H9 (cell line): ENCODE data around the gene FCRL6. TPM values are rescaled to one million over a fixed set of nuclear protein-coding genes. Genes with fewer than 3 reads are reported as not detected.

Experiments used
- DNase-seq: peaks from one replicate; pipeline ENCODE4 v3.0.0-alpha.2; 2017
- H2AFZ ChIP-seq: one replicate; pipeline ENCODE4 v1.6.1; 2013; ENCODE audit warnings: mild to moderate bottlenecking, low read length, control low read depth, moderate library complexity
- H2AK5ac ChIP-seq: 2 replicates; pipeline ENCODE4 v1.6.1; 2013; ENCODE audit warnings: low read length, control low read depth, mixed read lengths; ENCODE audit not compliant: insufficient read length
- H2BK120ac ChIP-seq: one replicate; pipeline ENCODE4 v1.6.1; 2013; ENCODE audit warnings: low read depth, mild to moderate bottlenecking, low read length, control low read depth, inconsistent platforms; ENCODE audit not compliant: poor library complexity, severe bottlenecking
- H2BK12ac ChIP-seq: 2 replicates; pipeline ENCODE4 v1.6.1; 2013; ENCODE audit warnings: low read length, control low read depth, mixed read lengths, low read depth; ENCODE audit not compliant: insufficient read length
- H2BK15ac ChIP-seq: 2 replicates; pipeline ENCODE4 v1.6.1; 2013; ENCODE audit warnings: low read depth, low read length, control low read depth
- H2BK20ac ChIP-seq: one replicate; pipeline ENCODE4 v1.6.1; 2013; ENCODE audit warnings: low read depth, mild to moderate bottlenecking, low read length, control low read depth, inconsistent platforms; ENCODE audit not compliant: poor library complexity, severe bottlenecking
- H2BK5ac ChIP-seq: 2 replicates; pipeline ENCODE4 v1.6.1; 2013; ENCODE audit warnings: low read length, control low read depth, mixed read lengths; ENCODE audit not compliant: insufficient read length
- H3K14ac ChIP-seq: 2 replicates; pipeline ENCODE4 v1.6.1; 2013; ENCODE audit warnings: low read length, control low read depth; ENCODE audit not compliant: insufficient read depth
- H3K18ac ChIP-seq: 2 replicates; pipeline ENCODE4 v1.6.1; 2013; ENCODE audit warnings: low read depth, mild to moderate bottlenecking, mixed read lengths, low read length, control low read depth; ENCODE audit not compliant: insufficient read length
- H3K23ac ChIP-seq: 2 replicates; pipeline ENCODE4 v1.6.1; 2013; ENCODE audit warnings: low read length, control low read depth, mixed read lengths, low read depth; ENCODE audit not compliant: insufficient read length
- H3K23me2 ChIP-seq: 2 replicates; pipeline ENCODE4 v1.6.1; 2013; ENCODE audit warnings: low read depth, mild to moderate bottlenecking, mixed read lengths, low read length, control low read depth; ENCODE audit not compliant: insufficient read length, poor library complexity, severe bottlenecking
- H3K27ac ChIP-seq: 2 replicates; pipeline ENCODE4 v1.5.1; 2013; ENCODE audit warnings: low read length, control low read depth, mixed read lengths, low read depth; ENCODE audit not compliant: insufficient read length
- H3K27me3 ChIP-seq: 2 replicates; pipeline ENCODE4 v1.6.1; 2013; ENCODE audit warnings: low read length, control low read depth, inconsistent platforms; ENCODE audit not compliant: insufficient read depth
- H3K4ac ChIP-seq: 2 replicates; pipeline ENCODE4 v1.6.1; 2013; ENCODE audit warnings: low read depth, mild to moderate bottlenecking, control low read depth, inconsistent platforms, low read length, moderate library complexity
- H3K4me1 ChIP-seq: 2 replicates; pipeline ENCODE4 v1.6.1; 2013; ENCODE audit warnings: low read length, control low read depth, inconsistent platforms; ENCODE audit not compliant: insufficient read depth
- H3K4me2 ChIP-seq: 2 replicates; pipeline ENCODE4 v1.6.1; 2013; ENCODE audit warnings: low read length, control low read depth, mixed read lengths; ENCODE audit not compliant: insufficient read length, insufficient read depth
- H3K56ac ChIP-seq: 2 replicates; pipeline ENCODE4 v1.6.1; 2013; ENCODE audit warnings: low read depth, mild to moderate bottlenecking, mixed read lengths, low read length, control low read depth; ENCODE audit not compliant: insufficient read length
- H3K79me1 ChIP-seq: 2 replicates; pipeline ENCODE4 v1.6.1; 2013; ENCODE audit warnings: low read depth, mild to moderate bottlenecking, moderate library complexity, low read length, control low read depth, inconsistent platforms; ENCODE audit not compliant: insufficient read depth, poor library complexity, severe bottlenecking
- H3K79me2 ChIP-seq: 2 replicates; pipeline ENCODE4 v1.6.1; 2013; ENCODE audit warnings: low read length, control low read depth, inconsistent platforms; ENCODE audit not compliant: insufficient read depth
- H3K9ac ChIP-seq: 2 replicates; pipeline ENCODE4 v1.6.1; 2013; ENCODE audit warnings: low read length, control low read depth, mixed read lengths; ENCODE audit not compliant: insufficient read length; ENCODE audit errors: extremely low read depth
- H3K9me3 ChIP-seq: one replicate; pipeline ENCODE4 v1.6.1; 2013; ENCODE audit warnings: low read depth, low read length, inconsistent platforms; ENCODE audit not compliant: control insufficient read depth
- H3T11ph ChIP-seq: one replicate; pipeline ENCODE4 v1.6.1; 2013; ENCODE audit warnings: mild to moderate bottlenecking, low read length, control low read depth, inconsistent platforms
- H4K20me1 ChIP-seq: one replicate; pipeline ENCODE4 v1.6.1; 2013; ENCODE audit not compliant: control insufficient read depth, insufficient read length, insufficient read depth
- H4K5ac ChIP-seq: 2 replicates; pipeline ENCODE4 v1.6.1; 2013; ENCODE audit warnings: low read depth, mild to moderate bottlenecking, mixed read lengths, low read length, control low read depth; ENCODE audit not compliant: insufficient read length
- H4K8ac ChIP-seq: replicated peaks from 2 replicates; pipeline ENCODE4 v1.6.1; 2013; ENCODE audit warnings: low read length, control low read depth, mixed read lengths, low read depth; ENCODE audit not compliant: insufficient read length
- H4K91ac ChIP-seq: 2 replicates; pipeline ENCODE4 v1.6.1; 2013; ENCODE audit warnings: low read depth, mild to moderate bottlenecking, moderate library complexity, mixed read lengths, low read length, control low read depth; ENCODE audit not compliant: insufficient read length
- H3K27ac Mint-ChIP-seq, 3 experiments: 2 replicates in 2 of 3; 3 replicates in 1 of 3; pipeline ENCODE4 v1.8.0; 2020 to 2021; ENCODE audit warnings: mixed read lengths in 3 of 3, mild to moderate bottlenecking in 1 of 3, moderate library complexity in 1 of 3
- H3K27me3 Mint-ChIP-seq: 2 replicates; pipeline ENCODE4 v1.8.0; 2021; ENCODE audit warnings: low read depth, mild to moderate bottlenecking, moderate library complexity, mixed read lengths
- H3K36me3 Mint-ChIP-seq, 3 experiments: 2 replicates in 2 of 3; 3 replicates in 1 of 3; pipeline ENCODE4 v1.8.0; 2020 to 2021; ENCODE audit warnings: low read depth in 3 of 3, mixed read lengths in 3 of 3; ENCODE audit not compliant: insufficient read depth in 1 of 3
- H3K4me1 Mint-ChIP-seq, 2 experiments: 2 replicates each; pipeline ENCODE4 v1.8.0; 2020; ENCODE audit warnings: mixed read lengths in 2 of 2
- H3K4me3 Mint-ChIP-seq, 2 experiments: 2 replicates in 1 of 2; 3 replicates in 1 of 2; pipeline ENCODE4 v1.8.0; 2020 to 2021; ENCODE audit warnings: mild to moderate bottlenecking in 2 of 2, mixed read lengths in 2 of 2, moderate library complexity in 1 of 2
- H3K9me3 Mint-ChIP-seq, 2 experiments: 2 replicates in 1 of 2; 3 replicates in 1 of 2; pipeline ENCODE4 v1.8.0; 2020; ENCODE audit warnings: mild to moderate bottlenecking in 2 of 2, mixed read lengths in 2 of 2, moderate library complexity in 1 of 2
- WGBS: extraction: QIAGEN DNeasy Blood & Tissue Kit; methylation state at CpG from one replicate; pipeline ENCODE4 v1.1.7; 2013; ENCODE audit warnings: missing lambda C conversion rate, low lambda C conversion rate, mixed read lengths; ENCODE audit not compliant: insufficient read length; ENCODE audit errors: extremely low coverage; 5-methylcytosine and 5-hydroxymethylcytosine counted together
- total RNA-seq: library from RNA; stranded (reverse); gene quantifications from 2 replicates; pipeline ENCODE4 v1.2.1, GENCODE V29; 2021
- TF ChIP-seq, protein P1 (sequence below): fragments of 200-600 bp; sonication (generic); conservative IDR thresholded peaks from 3 replicates; pipeline ENCODE4 v1.8.0; 2021; ENCODE audit warnings: antibody characterized with exemption, mild to moderate bottlenecking

The FCRL6 gene
- total RNA-seq, 1 experiment from 2014 or later = not detected

DNA sequence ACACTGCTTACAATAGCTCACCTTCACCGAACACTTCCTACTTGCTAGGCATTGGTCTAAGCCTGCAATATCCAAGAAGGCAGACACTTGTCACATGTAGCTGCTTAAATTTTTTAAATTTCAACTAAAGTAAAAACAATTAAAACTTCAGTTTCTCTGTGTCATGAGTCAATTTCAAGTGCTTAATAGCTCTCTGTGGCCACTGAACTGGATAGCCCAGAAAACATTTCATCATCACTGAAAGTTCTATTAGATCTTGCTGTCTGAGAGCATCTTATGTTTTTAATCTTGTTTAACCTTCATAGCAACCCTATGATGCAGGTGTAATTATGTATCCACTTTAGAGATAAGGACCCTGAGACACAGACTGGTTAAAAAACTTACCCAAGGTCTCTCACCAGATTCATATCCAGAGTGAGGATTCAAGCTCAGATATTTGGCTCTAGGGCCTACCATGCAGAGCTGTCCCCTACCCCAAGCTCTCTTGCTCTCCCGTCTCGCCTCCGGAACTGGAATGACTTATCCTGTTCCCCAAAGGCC lies 2.6 kb upstream of the FCRL6 start:
- H3K4me3 Mint-ChIP-seq = no peak overlapping the region
- H3K79me2 ChIP-seq = no peaks in the 10 kb centered on the region
- H3K23me2 ChIP-seq = no peaks in the 10 kb centered on the region
- no peak overlapping the region for H3T11ph ChIP-seq
- WGBS = no CpG with 5 or more reads among the region's 4 CpGs
- H3K18ac ChIP-seq = no peak overlapping the region
- H2AK5ac ChIP-seq = no peak overlapping the region
- no peak overlapping the region for H3K14ac ChIP-seq
- H2BK15ac ChIP-seq = no peak overlapping the region
- H3K23ac ChIP-seq = no peak overlapping the region
- no peak overlapping the region for H4K5ac ChIP-seq
- no peak overlapping the region for H2AFZ ChIP-seq
- H4K20me1 ChIP-seq = no peaks in the 10 kb centered on the region
- H3K9ac ChIP-seq = no peak overlapping the region
- no peaks in the 10 kb centered on the region for H3K36me3 Mint-ChIP-seq
- no peaks in the 10 kb centered on the region for H3K4me1 ChIP-seq
- no peak overlapping the region for H4K8ac ChIP-seq
- H3K56ac ChIP-seq = no peak overlapping the region
- no peaks in the 10 kb centered on the region for H3K4me1 Mint-ChIP-seq
- H4K91ac ChIP-seq = no peak overlapping the region
- no peak overlapping the region for H3K27ac Mint-ChIP-seq
- no peak overlapping the region for H3K4me2 ChIP-seq
- no peak overlapping the region for H2BK12ac ChIP-seq
- H3K9me3 Mint-ChIP-seq = no peaks in the 10 kb centered on the region
- no peaks in the 10 kb centered on the region for H3K79me1 ChIP-seq
- H3K4ac ChIP-seq = no peak overlapping the region
- no peaks in the 10 kb centered on the region for H3K9me3 ChIP-seq
- peaks cover 6% of the 10 kb centered on the region for H3K27me3 Mint-ChIP-seq
- no peak for DNase-seq
- no peak overlapping the region for H3K27ac ChIP-seq
- TF ChIP-seq, protein P1, sequence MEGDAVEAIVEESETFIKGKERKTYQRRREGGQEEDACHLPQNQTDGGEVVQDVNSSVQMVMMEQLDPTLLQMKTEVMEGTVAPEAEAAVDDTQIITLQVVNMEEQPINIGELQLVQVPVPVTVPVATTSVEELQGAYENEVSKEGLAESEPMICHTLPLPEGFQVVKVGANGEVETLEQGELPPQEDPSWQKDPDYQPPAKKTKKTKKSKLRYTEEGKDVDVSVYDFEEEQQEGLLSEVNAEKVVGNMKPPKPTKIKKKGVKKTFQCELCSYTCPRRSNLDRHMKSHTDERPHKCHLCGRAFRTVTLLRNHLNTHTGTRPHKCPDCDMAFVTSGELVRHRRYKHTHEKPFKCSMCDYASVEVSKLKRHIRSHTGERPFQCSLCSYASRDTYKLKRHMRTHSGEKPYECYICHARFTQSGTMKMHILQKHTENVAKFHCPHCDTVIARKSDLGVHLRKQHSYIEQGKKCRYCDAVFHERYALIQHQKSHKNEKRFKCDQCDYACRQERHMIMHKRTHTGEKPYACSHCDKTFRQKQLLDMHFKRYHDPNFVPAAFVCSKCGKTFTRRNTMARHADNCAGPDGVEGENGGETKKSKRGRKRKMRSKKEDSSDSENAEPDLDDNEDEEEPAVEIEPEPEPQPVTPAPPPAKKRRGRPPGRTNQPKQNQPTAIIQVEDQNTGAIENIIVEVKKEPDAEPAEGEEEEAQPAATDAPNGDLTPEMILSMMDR = no peak
- H2BK120ac ChIP-seq = no peak overlapping the region
- no peak overlapping the region for H2BK5ac ChIP-seq
- H3K27me3 ChIP-seq = no peaks in the 10 kb centered on the region
- no peak overlapping the region for H2BK20ac ChIP-seq
